KOPT-K1 (cell line): ENCODE data around the gene SETD3.

ENCODE experiments used
- H3K27ac ChIP-seq: fragments of 200-600 bp; sonication (generic); 2 replicates; pipeline ENCODE4 v1.5.1; 2016; ENCODE audit warnings: antibody characterized with exemption, mild to moderate bottlenecking, low read depth, low read length; ENCODE audit not compliant: poor library complexity, severe bottlenecking
- H3K36me3 ChIP-seq: fragments of 200-600 bp; sonication (generic); 2 replicates; pipeline ENCODE4 v1.5.1; 2017; ENCODE audit warnings: antibody characterized with exemption, mild to moderate bottlenecking, low read length, moderate library complexity; ENCODE audit not compliant: insufficient read depth
- H3K9me3 ChIP-seq: fragments of 200-600 bp; sonication (generic); 2 replicates; pipeline ENCODE4 v1.5.1; 2017; ENCODE audit warnings: antibody characterized with exemption, low read length, mild to moderate bottlenecking; ENCODE audit not compliant: insufficient read depth, poor library complexity, severe bottlenecking

The SETD3 gene

GRCh38 chr14:99479906-99480869 lies at the start of gene SETD3:
TSS of gene SETD3 (minus strand) at chr14:99480859. CDS start at chr14:99465805, 15,054 bp downstream.
- H3K9me3 ChIP-seq: no peaks in the 10 kb centered on the region
- no peaks in the 10 kb centered on the region for H3K36me3 ChIP-seq
- H3K27ac ChIP-seq: peak within 1 kb of the TSS; percentile 68

- Histone ChIP-seq H3K27ac (no peak overlapping the region), H3K36me3 (no peaks in the 10 kb centered on the region)
Observed at GRCh38 chr14:99529899-99530298, 49.2 kb upstream of the SETD3 start.

GRCh38 chr14:99527427-99528076 lies 46.9 kb upstream of the SETD3 start:
- H3K27ac ChIP-seq: no peak overlapping the region

More at GRCh38 chr14:99529899-99530298, 49.2 kb upstream of the SETD3 start:
- no peaks in the 10 kb centered on the region for H3K9me3 ChIP-seq

GRCh38 chr14:99527026-99527425 lies 46.4 kb upstream of the SETD3 start:
- H3K36me3 ChIP-seq: no peaks in the 10 kb centered on the region
- H3K9me3 ChIP-seq: no peaks in the 10 kb centered on the region
- H3K27ac ChIP-seq: no peak overlapping the region

More at GRCh38 chr14:99527427-99528076, 46.9 kb upstream of the SETD3 start:
- Histone ChIP-seq H3K9me3 (no peaks in the 10 kb centered on the region), H3K36me3 (no peaks in the 10 kb centered on the region)

GRCh38 chr14:99525699-99526080 lies 45.0 kb upstream of the SETD3 start:
- no peaks in the 10 kb centered on the region for H3K9me3 ChIP-seq
- no peaks in the 10 kb centered on the region for H3K36me3 ChIP-seq
- H3K27ac ChIP-seq: no peak overlapping the region

- no peak overlapping the region for H3K27ac ChIP-seq
- no peaks in the 10 kb centered on the region for H3K9me3 ChIP-seq
- no peaks in the 10 kb centered on the region for H3K36me3 ChIP-seq
Observed at GRCh38 chr14:99524804-99525698, 44.4 kb upstream of the SETD3 start.

- H3K36me3 ChIP-seq: no peaks in the 10 kb centered on the region; the same call in 1 of the 2 replicates
- H3K27ac ChIP-seq: no peak overlapping the region
- no peaks in the 10 kb centered on the region for H3K9me3 ChIP-seq
Observed at GRCh38 chr14:99524091-99524661, 43.5 kb upstream of the SETD3 start.

GRCh38 chr14:99523704-99524055 lies 43.0 kb upstream of the SETD3 start:
- no peak overlapping the region for H3K27ac ChIP-seq
- no peaks in the 10 kb centered on the region for H3K9me3 ChIP-seq
- H3K36me3 ChIP-seq: no peaks in the 10 kb centered on the region; the same call in 1 of the 2 replicates

GRCh38 chr14:99522934-99523703 lies 42.5 kb upstream of the SETD3 start:
- Histone ChIP-seq H3K36me3 (no peaks in the 10 kb centered on the region; the same call in 1 of the 2 replicates), H3K9me3 (no peaks in the 10 kb centered on the region), H3K27ac (no peak overlapping the region)

- Histone ChIP-seq H3K9me3 (no peaks in the 10 kb centered on the region), H3K36me3 (no peaks in the 10 kb centered on the region; the same call in 1 of the 2 replicates), H3K27ac (no peak overlapping the region)
Observed at GRCh38 chr14:99522457-99522891, 41.8 kb upstream of the SETD3 start.

- H3K9me3 ChIP-seq: no peaks in the 10 kb centered on the region
- no peak overlapping the region for H3K27ac ChIP-seq
- no peaks in the 10 kb centered on the region; the same call in 1 of the 2 replicates for H3K36me3 ChIP-seq
Observed at GRCh38 chr14:99522025-99522401, 41.4 kb upstream of the SETD3 start.

GRCh38 chr14:99521176-99522024 lies 40.7 kb upstream of the SETD3 start:
- no peak overlapping the region for H3K27ac ChIP-seq
- H3K36me3 ChIP-seq: no peaks in the 10 kb centered on the region; the same call in 1 of the 2 replicates

GRCh38 chr14:99520571-99521081 lies 40.0 kb upstream of the SETD3 start:
- Histone ChIP-seq H3K9me3 (no peaks in the 10 kb centered on the region), H3K27ac (no peak overlapping the region), H3K36me3 (peaks cover 5% of the 10 kb centered on the region; the same call in 1 of the 2 replicates)

More at GRCh38 chr14:99521176-99522024, 40.7 kb upstream of the SETD3 start:
- no peaks in the 10 kb centered on the region for H3K9me3 ChIP-seq
